Hepatocyte (in vitro differentiated cells): ENCODE results near the gene TPGS1. TPM values are rescaled to one million over a fixed set of nuclear protein-coding genes. Genes with fewer than 3 reads are reported as not detected.

Experiments
- DNase-seq: peaks from one replicate; pipeline ENCODE4 v3.0.0-alpha.2; 2016; ENCODE audit warnings: low spot score
- H2AFZ ChIP-seq: fragments of 200-600 bp; sonication (generic); 2 replicates; pipeline ENCODE4 v1.6.0; 2016; ENCODE audit warnings: antibody characterized with exemption, mild to moderate bottlenecking
- H3K27ac ChIP-seq: fragments of 200-600 bp; sonication (generic); 2 replicates; pipeline ENCODE4 v1.5.1; 2016; ENCODE audit warnings: mild to moderate bottlenecking
- H3K27me3 ChIP-seq: fragments of 200-600 bp; sonication (generic); 2 replicates; pipeline ENCODE4 v1.6.1; 2016
- H3K36me3 ChIP-seq: fragments of 200-600 bp; sonication (generic); replicated peaks from 2 replicates; pipeline ENCODE4 v1.5.1; 2016; ENCODE audit warnings: low read depth; ENCODE audit not compliant: insufficient read depth
- H3K4me1 ChIP-seq: fragments of 200-600 bp; sonication (generic); 2 replicates; pipeline ENCODE4 v1.5.1; 2016; ENCODE audit warnings: mild to moderate bottlenecking, moderate library complexity; ENCODE audit not compliant: insufficient read depth
- H3K4me2 ChIP-seq: fragments of 200-600 bp; sonication (generic); 2 replicates; pipeline ENCODE4 v1.6.0; 2016
- H3K4me3 ChIP-seq: fragments of 200-600 bp; sonication (generic); 2 replicates; pipeline ENCODE4 v1.5.1; 2016; ENCODE audit warnings: mild to moderate bottlenecking
- H3K79me2 ChIP-seq: fragments of 200-600 bp; sonication (generic); 2 replicates; pipeline ENCODE4 v1.6.0; 2017; ENCODE audit warnings: mild to moderate bottlenecking
- H3K9me2 ChIP-seq: fragments of 200-600 bp; sonication (generic); replicated peaks from 2 replicates; pipeline ENCODE4 v1.6.0; 2017; ENCODE audit warnings: mild to moderate bottlenecking; ENCODE audit not compliant: insufficient read depth
- H3K9me3 ChIP-seq: fragments of 200-600 bp; sonication (generic); 2 replicates; pipeline ENCODE4 v1.5.1; 2016; ENCODE audit warnings: low read depth, mild to moderate bottlenecking
- H4K20me1 ChIP-seq: fragments of 200-600 bp; sonication (generic); 2 replicates; pipeline ENCODE4 v1.6.0; 2016; ENCODE audit warnings: mild to moderate bottlenecking; ENCODE audit not compliant: insufficient read depth, poor library complexity, severe bottlenecking
- EZH2 ChIP-seq: fragments of 200-600 bp; sonication (generic); IDR thresholded peaks from 2 replicates; pipeline ENCODE4 v1.6.1; 2016; ENCODE audit warnings: antibody characterized with exemption, mild to moderate bottlenecking, borderline replicate concordance
- EZH2phosphoT487 ChIP-seq: fragments of 200-600 bp; sonication (generic); IDR thresholded peaks from one replicate; pipeline ENCODE4 v1.6.1; 2018; ENCODE audit warnings: antibody characterized with exemption, mild to moderate bottlenecking, low read depth, moderate library complexity; ENCODE audit not compliant: unreplicated experiment, severe bottlenecking
- WGBS: methylation state at CpG from one replicate; pipeline ENCODE4 v1.1.6; 2016; ENCODE audit warnings: low lambda C conversion rate; ENCODE audit errors: missing lambda C conversion rate; 5-methylcytosine and 5-hydroxymethylcytosine counted together
- polyA plus RNA-seq: library from polyadenylated mRNA; unstranded; fragments of >200 nt; fragmentation: Nextera tagmentation; extraction: Ambion mirVana; gene quantifications from 2 replicates; pipeline ENCODE4 v1.2.1, GENCODE V29; 2016
- total RNA-seq: library from RNA; depleted of rRNA; stranded (reverse); fragments of >200 nt; gene quantifications from 2 replicates; pipeline ENCODE4 v1.2.3, GENCODE V29; 2014
- TF ChIP-seq, protein P1 (sequence below): fragments of 200-600 bp; sonication (generic); IDR thresholded peaks from 2 replicates; pipeline ENCODE4 v1.5.1; 2016; ENCODE audit warnings: antibody characterized with exemption, mild to moderate bottlenecking; ENCODE audit not compliant: poor library complexity

The TPGS1 gene
- total and polyA plus RNA-seq, 2 experiments from 2014 or later: 44.9 to 61.0 TPM

DNA sequence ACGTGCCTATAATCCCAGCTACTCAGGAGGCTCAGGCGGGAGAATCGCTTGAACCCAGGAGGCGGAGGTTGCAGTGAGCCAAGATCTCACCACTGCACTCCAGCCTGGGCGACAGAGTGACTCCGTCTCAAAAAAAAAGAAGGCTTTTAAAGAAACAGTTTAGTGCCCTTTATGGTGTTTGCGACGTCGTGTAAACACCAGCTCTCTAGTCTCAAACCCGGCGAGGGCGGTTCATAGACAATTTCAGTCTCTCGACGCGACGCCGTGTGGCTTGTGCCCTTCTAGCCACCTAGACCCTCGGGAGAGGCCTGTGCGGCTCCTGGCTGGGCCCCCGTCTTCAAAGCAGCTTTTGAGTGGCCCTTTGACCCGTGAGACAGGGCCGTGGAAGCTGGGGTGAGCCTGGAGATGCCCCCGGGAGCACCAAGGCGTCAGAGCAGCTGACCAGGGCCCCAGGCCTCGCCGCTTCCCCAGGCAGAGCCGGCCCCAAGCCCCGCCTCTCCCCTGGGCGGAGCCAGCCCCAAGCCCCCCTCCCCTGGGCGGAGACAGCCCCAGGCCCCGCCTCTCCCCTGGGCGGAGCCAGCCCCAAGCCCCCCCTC, 16.1 kb upstream of the TPGS1 start:
- 87% methylated on average over 23 of the region's 32 CpGs for WGBS
- H3K27ac ChIP-seq: no peak overlapping the region
- H3K9me2 ChIP-seq: no peaks in the 10 kb centered on the region
- H2AFZ ChIP-seq: no peak overlapping the region
- no peak overlapping the region for H3K4me2 ChIP-seq
- peaks cover 4% of the 10 kb centered on the region for H3K27me3 ChIP-seq
- peak; percentile 26 for DNase-seq
- H3K4me1 ChIP-seq: peaks cover 12% of the 10 kb centered on the region
- no peaks in the 10 kb centered on the region for H3K9me3 ChIP-seq
- H3K79me2 ChIP-seq: no peaks in the 10 kb centered on the region
- no peaks in the 10 kb centered on the region for H4K20me1 ChIP-seq
- H3K4me3 ChIP-seq: no peak overlapping the region
- TF ChIP-seq, protein P1, sequence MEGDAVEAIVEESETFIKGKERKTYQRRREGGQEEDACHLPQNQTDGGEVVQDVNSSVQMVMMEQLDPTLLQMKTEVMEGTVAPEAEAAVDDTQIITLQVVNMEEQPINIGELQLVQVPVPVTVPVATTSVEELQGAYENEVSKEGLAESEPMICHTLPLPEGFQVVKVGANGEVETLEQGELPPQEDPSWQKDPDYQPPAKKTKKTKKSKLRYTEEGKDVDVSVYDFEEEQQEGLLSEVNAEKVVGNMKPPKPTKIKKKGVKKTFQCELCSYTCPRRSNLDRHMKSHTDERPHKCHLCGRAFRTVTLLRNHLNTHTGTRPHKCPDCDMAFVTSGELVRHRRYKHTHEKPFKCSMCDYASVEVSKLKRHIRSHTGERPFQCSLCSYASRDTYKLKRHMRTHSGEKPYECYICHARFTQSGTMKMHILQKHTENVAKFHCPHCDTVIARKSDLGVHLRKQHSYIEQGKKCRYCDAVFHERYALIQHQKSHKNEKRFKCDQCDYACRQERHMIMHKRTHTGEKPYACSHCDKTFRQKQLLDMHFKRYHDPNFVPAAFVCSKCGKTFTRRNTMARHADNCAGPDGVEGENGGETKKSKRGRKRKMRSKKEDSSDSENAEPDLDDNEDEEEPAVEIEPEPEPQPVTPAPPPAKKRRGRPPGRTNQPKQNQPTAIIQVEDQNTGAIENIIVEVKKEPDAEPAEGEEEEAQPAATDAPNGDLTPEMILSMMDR: no peak
- TF ChIP-seq EZH2 (no peak), EZH2phosphoT487 (no peak)
- no peaks in the 10 kb centered on the region for H3K36me3 ChIP-seq

DNA sequence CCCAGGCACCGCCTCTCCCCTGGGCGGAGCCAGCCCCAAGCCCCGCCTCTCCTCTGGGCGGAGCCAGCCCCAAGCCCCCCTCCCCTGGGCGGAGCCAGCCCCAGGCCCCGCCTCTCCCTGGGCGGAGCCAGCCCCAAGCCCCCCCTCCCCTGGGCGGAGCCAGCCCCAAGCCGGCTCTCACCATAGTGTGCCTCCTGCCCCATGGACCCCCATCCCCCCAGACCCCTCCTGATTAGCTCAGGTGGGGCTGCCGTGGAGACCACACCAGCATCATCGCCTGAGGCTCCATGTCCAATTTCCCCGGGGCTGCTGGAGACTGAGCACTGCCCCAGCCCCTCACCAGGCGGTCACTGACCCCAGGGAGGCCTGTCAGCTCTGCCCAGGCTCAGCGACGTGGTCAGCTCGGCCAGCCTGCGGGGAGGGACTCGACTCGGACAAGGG, 15.2 kb upstream of the TPGS1 start:
- H3K4me3 ChIP-seq: no peak overlapping the region
- no peak overlapping the region for H3K27ac ChIP-seq
- H3K4me2 ChIP-seq: no peak overlapping the region
- H3K9me3 ChIP-seq: no peaks in the 10 kb centered on the region
- H3K9me2 ChIP-seq: no peaks in the 10 kb centered on the region
- peaks cover 5% of the 10 kb centered on the region for H3K27me3 ChIP-seq
- H2AFZ ChIP-seq: no peak overlapping the region
- 80% methylated on average over 12 of the region's 19 CpGs for WGBS
- peaks cover 12% of the 10 kb centered on the region for H3K4me1 ChIP-seq
- H3K79me2 ChIP-seq: no peaks in the 10 kb centered on the region
- DNase-seq: peak; percentile 33
- no peaks in the 10 kb centered on the region for H4K20me1 ChIP-seq
- no peaks in the 10 kb centered on the region for H3K36me3 ChIP-seq
- TF ChIP-seq, protein P1: no peak
- TF ChIP-seq EZH2 (no peak), EZH2phosphoT487 (no peak)

DNA sequence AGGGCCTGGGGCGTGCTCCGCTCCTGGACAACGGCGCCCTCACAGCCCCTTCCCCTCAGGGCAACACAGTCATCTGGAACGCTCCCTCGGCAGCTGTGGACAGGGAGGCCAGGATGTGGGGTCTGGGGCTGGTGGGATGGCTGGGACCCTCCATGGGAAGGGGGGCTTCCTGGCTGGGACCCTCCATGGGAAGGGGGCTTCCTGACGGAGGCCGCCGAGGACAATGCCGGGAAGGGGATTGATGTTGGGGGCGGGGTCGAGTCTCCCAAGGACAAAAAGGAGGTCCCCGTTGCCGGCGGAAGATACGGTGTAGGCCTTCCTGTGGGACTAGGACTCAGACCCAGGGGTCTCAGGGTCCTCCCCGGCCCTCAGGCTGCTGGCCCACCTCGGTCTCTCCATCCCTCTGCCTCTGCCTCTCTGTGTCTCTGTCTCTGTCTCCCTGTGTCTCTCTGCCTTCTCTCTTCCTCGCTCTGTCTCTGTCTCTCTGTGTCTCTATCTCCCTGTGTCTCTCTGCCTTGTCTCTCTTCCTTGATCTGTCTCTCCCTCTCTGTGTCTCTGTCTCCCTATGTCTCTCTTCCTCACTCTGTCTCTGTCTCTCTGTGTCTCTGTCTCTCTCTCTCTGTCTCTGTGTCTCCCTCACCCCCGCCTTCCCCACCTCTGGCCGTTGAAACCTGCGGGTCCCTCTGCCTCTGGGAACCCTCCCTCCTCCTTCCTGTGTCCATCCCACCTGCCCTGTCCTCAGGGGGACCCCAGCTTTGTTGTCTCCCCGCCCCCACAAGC, 13.7 kb upstream of the TPGS1 start:
- peak; percentile 5 for DNase-seq
- H3K4me1 ChIP-seq: peaks cover 6% of the 10 kb centered on the region
- no peaks in the 10 kb centered on the region for H3K9me2 ChIP-seq
- peaks cover 14% of the 10 kb centered on the region for H3K27me3 ChIP-seq
- no peak overlapping the region for H3K4me3 ChIP-seq
- no peak overlapping the region for H3K4me2 ChIP-seq
- H3K9me3 ChIP-seq: no peaks in the 10 kb centered on the region
- H3K79me2 ChIP-seq: no peaks in the 10 kb centered on the region
- WGBS: 86% methylated on average over 19 of the region's 23 CpGs
- no peaks in the 10 kb centered on the region for H3K36me3 ChIP-seq
- no peaks in the 10 kb centered on the region for H4K20me1 ChIP-seq
- H2AFZ ChIP-seq: no peak overlapping the region
- no peak for TF ChIP-seq EZH2
- TF ChIP-seq, protein P1: no peak
- no peak for TF ChIP-seq EZH2phosphoT487
- no peak overlapping the region for H3K27ac ChIP-seq
